ENCODE data around the gene PLEKHA6. TPM values are rescaled to one million over a fixed set of nuclear protein-coding genes. Genes with fewer than 3 reads are reported as not detected.

Gene PLEKHA6
- total and polyA plus RNA-seq, 8 donors, result 9.5 to 23.8 (median 15.0) TPM

GRCh38 chr1:204267191-204267601 is 92.5 kb downstream of the PLEKHA6 start:
- TF ChIP-seq CTCF (IDR thresholded peaks at IDR 0.05), result no peak
- H3K4me3 ChIP-seq, result no peak overlapping the region
- no peak for FAIRE-seq
- ATAC-seq, result peak; percentile 3 to 29 (median 10)
- 48 to 56% methylated on average over 9 of the region's 9 CpGs for WGBS, 2 donors
- intact Hi-C loops (cut with DNase I), result no loop called here
- H3K27ac ChIP-seq, result peak overlapping the region; percentile 4 to 69 (median 48)
- no peaks in the 10 kb centered on the region for H3K9me3 ChIP-seq
- DNase-seq, result no peak
- no peaks in the 10 kb centered on the region for H3K27me3 ChIP-seq
- H3K4me1 ChIP-seq, result peaks cover 22 to 37% (median 24%) of the 10 kb centered on the region in 3 donors
- no peaks in the 10 kb centered on the region for H3K36me3 ChIP-seq

GRCh38 chr1:204266504-204267034 is 93.2 kb downstream of the PLEKHA6 start:
- FAIRE-seq (no peak), ATAC-seq (peak; percentile 91 to 96 (median 96)), DNase-seq (peak in 4 of 6 donors; percentile 52 to 70 (median 62))
- no peak for TF ChIP-seq CTCF (IDR thresholded peaks at IDR 0.05)
- intact Hi-C loops (cut with DNase I), result no loop called here
- H3K27ac ChIP-seq, result peak overlapping the region; percentile 35 to 69 (median 54)
- peak overlapping the region in 1 of 4 donors; percentile 1 for H3K4me3 ChIP-seq
- no peaks in the 10 kb centered on the region for H3K27me3 ChIP-seq
- 14 to 15% methylated on average over 5 of the region's 5 CpGs for WGBS, 2 donors
- H3K4me1 ChIP-seq, result peaks cover 22 to 37% (median 24%) of the 10 kb centered on the region in 3 donors
- H3K36me3 ChIP-seq, result no peaks in the 10 kb centered on the region
- H3K9me3 ChIP-seq, result no peaks in the 10 kb centered on the region

GRCh38 chr1:204265665-204266064 is 94.1 kb downstream of the PLEKHA6 start:
- no peaks in the 10 kb centered on the region for H3K27me3 ChIP-seq
- DNase-seq (no peak), ATAC-seq (no peak), FAIRE-seq (no peak)
- H3K4me1 ChIP-seq, result peaks cover 22 to 37% (median 24%) of the 10 kb centered on the region in 3 donors
- 40 to 53% methylated on average over 2 of the region's 2 CpGs for WGBS, 2 donors
- intact Hi-C loops (cut with DNase I), result no loop called here
- peak overlapping the region in 2 of 4 donors; percentile 49 to 60 for H3K27ac ChIP-seq
- H3K9me3 ChIP-seq, result no peaks in the 10 kb centered on the region
- peaks cover 0 to 5% (median 0%) of the 10 kb centered on the region in 3 donors for H3K36me3 ChIP-seq
- H3K4me3 ChIP-seq, result no peak overlapping the region
- no peak for TF ChIP-seq CTCF (IDR thresholded peaks at IDR 0.05)

- H3K4me3 ChIP-seq, result no peak overlapping the region
- peak overlapping the region in 2 of 4 donors; percentile 35 to 50 for H3K27ac ChIP-seq
- intact Hi-C loops (cut with DNase I), result no loop called here
- H3K27me3 ChIP-seq, result no peaks in the 10 kb centered on the region
- no peak for FAIRE-seq
- peaks cover 22 to 37% (median 24%) of the 10 kb centered on the region in 3 donors for H3K4me1 ChIP-seq
- WGBS, 2 donors, result 74 to 80% methylated on average over 8 of the region's 8 CpGs
- H3K36me3 ChIP-seq, result peaks cover 0 to 6% (median 0%) of the 10 kb centered on the region in 3 donors
- no peak for ATAC-seq
- TF ChIP-seq CTCF (IDR thresholded peaks at IDR 0.05), result no peak
- no peaks in the 10 kb centered on the region for H3K9me3 ChIP-seq
- no peak for DNase-seq
Measured at GRCh38 chr1:204264805-204265204, 94.9 kb downstream of the PLEKHA6 start.

GRCh38 chr1:204263254-204263910 is 96.3 kb downstream of the PLEKHA6 start:
- ATAC-seq (peak in 3 of 4 donors; percentile 13 to 20 (median 17)), DNase-seq (peak in 1 of 6 donors; percentile 32), FAIRE-seq (no peak)
- Histone ChIP-seq H3K9me3 (no peaks in the 10 kb centered on the region), H3K36me3 (peaks cover 0 to 6% (median 0%) of the 10 kb centered on the region in 3 donors), H3K27ac (peak overlapping the region in 2 of 4 donors; percentile 35 to 50), H3K4me3 (no peak overlapping the region), H3K4me1 (peaks cover 22 to 37% (median 24%) of the 10 kb centered on the region in 3 donors), H3K27me3 (no peaks in the 10 kb centered on the region)
- intact Hi-C loops (cut with DNase I), result no loop called here
- WGBS, 2 donors, result 55 to 61% methylated on average over 13 of the region's 13 CpGs
- no peak for TF ChIP-seq CTCF (IDR thresholded peaks at IDR 0.05)
